Measurements from ENCODE around the gene RAB3GAP2.
"Not testable (repeated sequence)": the region's sequence is repeated elsewhere in the genome, so short reads cannot be mapped to it uniquely, and the experiment has no call there.

RAB3GAP2 gene

GRCh38 chr1:220236278-220236677, 36.0 kb downstream of the RAB3GAP2 start:
- not testable (repeated sequence) for DNase-seq (ENCODE audit: low read depth in 2 of 2)

GRCh38 chr1:220235462-220235861, 36.8 kb downstream of the RAB3GAP2 start:
- DNase-seq (ENCODE audit: low read depth in 2 of 2): no peak

GRCh38 chr1:220233927-220234326, 38.3 kb downstream of the RAB3GAP2 start:
- no peak for DNase-seq (ENCODE audit: low read depth in 2 of 2)

GRCh38 chr1:220229771-220230170, 42.5 kb downstream of the RAB3GAP2 start:
- DNase-seq (ENCODE audit: low read depth in 2 of 2): no peak

- no peak for DNase-seq (ENCODE audit: low read depth in 2 of 2)
Measured at GRCh38 chr1:220227393-220227792, 44.9 kb downstream of the RAB3GAP2 start.

GRCh38 chr1:220226752-220227151, 45.5 kb downstream of the RAB3GAP2 start:
- DNase-seq (ENCODE audit: low read depth in 2 of 2): no peak

- DNase-seq (ENCODE audit: low read depth in 2 of 2): no peak
Measured at GRCh38 chr1:220225957-220226356, 46.3 kb downstream of the RAB3GAP2 start.

- no peak for DNase-seq (ENCODE audit: low read depth in 2 of 2)
Measured at GRCh38 chr1:220224611-220225124, 47.6 kb downstream of the RAB3GAP2 start.

- no peak for DNase-seq (ENCODE audit: low read depth in 2 of 2)
Measured at GRCh38 chr1:220224033-220224432, 48.2 kb downstream of the RAB3GAP2 start.

GRCh38 chr1:220222939-220223338, 49.3 kb downstream of the RAB3GAP2 start:
- no peak for DNase-seq (ENCODE audit: low read depth in 2 of 2)

GRCh38 chr1:220221670-220222069, 50.6 kb downstream of the RAB3GAP2 start:
- no peak for DNase-seq (ENCODE audit: low read depth in 2 of 2)

GRCh38 chr1:220221269-220221668, 51.0 kb downstream of the RAB3GAP2 start:
- no peak for DNase-seq (ENCODE audit: low read depth in 2 of 2)

GRCh38 chr1:220220699-220221040, 51.6 kb downstream of the RAB3GAP2 start:
- DNase-seq (ENCODE audit: low read depth in 2 of 2): not testable (repeated sequence)

- no peak for DNase-seq (ENCODE audit: low read depth in 2 of 2)
Measured at GRCh38 chr1:220219865-220220698, 52.2 kb downstream of the RAB3GAP2 start.

GRCh38 chr1:220219136-220219442, 53.2 kb downstream of the RAB3GAP2 start:
- DNase-seq (ENCODE audit: low read depth in 2 of 2): no peak

GRCh38 chr1:220218397-220219135, 53.7 kb downstream of the RAB3GAP2 start:
- not testable (repeated sequence) for DNase-seq (ENCODE audit: low read depth in 2 of 2)

- DNase-seq (ENCODE audit: low read depth in 2 of 2): no peak
Measured at GRCh38 chr1:220217383-220217988, 54.8 kb downstream of the RAB3GAP2 start.

- no peak for DNase-seq (ENCODE audit: low read depth in 2 of 2)
Measured at GRCh38 chr1:220213382-220213983, 58.8 kb downstream of the RAB3GAP2 start.

- DNase-seq (ENCODE audit: low read depth in 2 of 2): no peak
Measured at GRCh38 chr1:220207411-220207810, 64.8 kb downstream of the RAB3GAP2 start.

- not testable (repeated sequence) for DNase-seq (ENCODE audit: low read depth in 2 of 2)
Measured at GRCh38 chr1:220204758-220205157, 67.5 kb downstream of the RAB3GAP2 start.

GRCh38 chr1:220203816-220204215, 68.4 kb downstream of the RAB3GAP2 start:
- no peak for DNase-seq (ENCODE audit: low read depth in 2 of 2)

All from stimulated activated CD8-positive, alpha-beta memory T cell treated with anti-CD3 and anti-CD28 coated beads, Interleukin-15, amount 100 ng/mL, for 4 hours (primary cell).